Breast epithelium (tissue), 3 donors: ENCODE measurements around the gene CBLC.

ENCODE experiments used
- POLR2A ChIP-seq: fragments of 450-650 bp; IDR thresholded peaks from one replicate; pipeline ENCODE4 v1.6.1; 2016; ENCODE audit warnings: antibody characterized with exemption, mild to moderate bottlenecking, moderate library complexity
- POLR2AphosphoS5 ChIP-seq, 3 donors: sonication (generic); formaldehyde crosslinking; IDR thresholded peaks; one replicate each; pipeline ENCODE4 v1.6.1; 2017; ENCODE audit warnings: antibody characterized with exemption in 3 of 3
- TF ChIP-seq, protein P1 (sequence below), 3 donors: fragments of 450-650 bp; IDR thresholded peaks; one replicate each; pipeline ENCODE4 v1.5.1; 2016 to 2017; ENCODE audit warnings: antibody characterized with exemption in 3 of 3, mild to moderate bottlenecking in 3 of 3, moderate library complexity in 3 of 3

DNA sequence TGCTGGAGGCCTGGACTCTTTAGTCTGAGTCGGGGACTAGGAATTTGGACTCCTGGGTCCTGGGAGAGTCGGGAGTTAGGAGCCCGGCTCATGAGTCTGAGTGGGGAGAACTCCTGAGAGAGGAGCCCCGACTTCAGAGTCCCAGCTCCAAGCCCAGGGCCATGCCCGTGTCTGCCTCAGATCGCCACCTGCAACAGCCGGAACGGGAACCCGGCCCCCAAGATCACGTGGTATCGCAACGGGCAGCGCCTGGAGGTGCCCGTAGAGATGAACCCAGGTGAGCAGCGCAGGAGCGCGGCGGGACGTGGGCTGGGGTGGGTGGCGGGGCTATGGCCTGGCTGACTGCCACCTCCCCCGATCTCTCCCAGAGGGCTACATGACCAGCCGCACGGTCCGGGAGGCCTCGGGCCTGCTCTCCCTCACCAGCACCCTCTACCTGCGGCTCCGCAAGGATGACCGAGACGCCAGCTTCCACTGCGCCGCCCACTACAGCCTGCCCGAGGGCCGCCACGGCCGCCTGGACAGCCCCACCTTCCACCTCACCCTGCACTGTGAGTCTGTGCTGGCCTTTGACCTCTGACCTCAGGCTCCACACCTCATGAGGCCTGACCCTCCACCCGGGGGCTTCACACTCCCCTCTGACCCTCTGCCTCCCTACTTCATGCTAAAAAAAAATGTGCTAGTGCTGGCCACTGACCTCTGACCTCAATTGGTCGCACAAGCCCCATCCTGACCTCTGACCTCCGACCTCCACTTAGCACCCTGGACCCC, 35.6 kb downstream of the CBLC start:
- TF ChIP-seq POLR2AphosphoS5 (IDR thresholded peaks at IDR 0.05) = no peak
- TF ChIP-seq, protein P1, sequence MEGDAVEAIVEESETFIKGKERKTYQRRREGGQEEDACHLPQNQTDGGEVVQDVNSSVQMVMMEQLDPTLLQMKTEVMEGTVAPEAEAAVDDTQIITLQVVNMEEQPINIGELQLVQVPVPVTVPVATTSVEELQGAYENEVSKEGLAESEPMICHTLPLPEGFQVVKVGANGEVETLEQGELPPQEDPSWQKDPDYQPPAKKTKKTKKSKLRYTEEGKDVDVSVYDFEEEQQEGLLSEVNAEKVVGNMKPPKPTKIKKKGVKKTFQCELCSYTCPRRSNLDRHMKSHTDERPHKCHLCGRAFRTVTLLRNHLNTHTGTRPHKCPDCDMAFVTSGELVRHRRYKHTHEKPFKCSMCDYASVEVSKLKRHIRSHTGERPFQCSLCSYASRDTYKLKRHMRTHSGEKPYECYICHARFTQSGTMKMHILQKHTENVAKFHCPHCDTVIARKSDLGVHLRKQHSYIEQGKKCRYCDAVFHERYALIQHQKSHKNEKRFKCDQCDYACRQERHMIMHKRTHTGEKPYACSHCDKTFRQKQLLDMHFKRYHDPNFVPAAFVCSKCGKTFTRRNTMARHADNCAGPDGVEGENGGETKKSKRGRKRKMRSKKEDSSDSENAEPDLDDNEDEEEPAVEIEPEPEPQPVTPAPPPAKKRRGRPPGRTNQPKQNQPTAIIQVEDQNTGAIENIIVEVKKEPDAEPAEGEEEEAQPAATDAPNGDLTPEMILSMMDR (IDR thresholded peaks at IDR 0.05) = no peak
- no peak for TF ChIP-seq POLR2A
